ENCODE data around the gene MRC2.

MRC2 gene

GRCh38 chr17:62664336-62665120 lies 37.1 kb downstream of the MRC2 start:
- DNase-seq = no peak

GRCh38 chr17:62665599-62665998 lies 38.1 kb downstream of the MRC2 start:
- DNase-seq = no peak

GRCh38 chr17:62666061-62666800 lies 38.8 kb downstream of the MRC2 start:
- peak; percentile 59 for DNase-seq

GRCh38 chr17:62666801-62667591 lies 39.5 kb downstream of the MRC2 start:
- no peak for DNase-seq

GRCh38 chr17:62668091-62668804 lies 40.8 kb downstream of the MRC2 start:
- DNase-seq = no peak

- peak; percentile 78 for DNase-seq
These were observed 42.8 kb downstream of the MRC2 start for GRCh38 chr17:62670202-62670821.

GRCh38 chr17:62671553-62671952 lies 44.1 kb downstream of the MRC2 start:
- no peak for DNase-seq

- DNase-seq = no peak
These were observed 45.5 kb downstream of the MRC2 start for GRCh38 chr17:62672957-62673356.

GRCh38 chr17:62673614-62674362 lies 46.3 kb downstream of the MRC2 start:
- DNase-seq = no peak

- DNase-seq = no peak
These were observed 46.9 kb downstream of the MRC2 start for GRCh38 chr17:62674363-62674739.

- no peak for DNase-seq
These were observed 47.4 kb downstream of the MRC2 start for GRCh38 chr17:62674841-62675240.

- DNase-seq = no peak
These were observed 47.8 kb downstream of the MRC2 start for GRCh38 chr17:62675260-62675659.

GRCh38 chr17:62675701-62676100 lies 48.2 kb downstream of the MRC2 start:
- no peak for DNase-seq

- DNase-seq = no peak
These were observed 48.9 kb downstream of the MRC2 start for GRCh38 chr17:62676231-62676943.

GRCh38 chr17:62676952-62677596 lies 49.6 kb downstream of the MRC2 start:
- DNase-seq = no peak

GRCh38 chr17:62678214-62678919 lies 50.9 kb downstream of the MRC2 start:
- no peak for DNase-seq

- DNase-seq = no peak
These were observed 52.5 kb downstream of the MRC2 start for GRCh38 chr17:62679866-62680377.

- no peak for DNase-seq
These were observed 53.1 kb downstream of the MRC2 start for GRCh38 chr17:62680541-62681052.
